A172 (cell line): ENCODE data around the gene PPP1R1C. TPM values are rescaled to one million over a fixed set of nuclear protein-coding genes. Genes with fewer than 3 reads are reported as not detected.

Experiments used
- DNase-seq: peaks from one replicate; pipeline ENCODE4 v3.0.0-alpha.2; 2015; ENCODE audit warnings: low spot score
- total RNA-seq: library from RNA; depleted of rRNA; stranded (reverse); fragments of >200 nt; shearing (Covaris generic); gene quantifications from 2 replicates; pipeline ENCODE4 v1.2.3, GENCODE V29; 2014

The PPP1R1C gene
- total RNA-seq, 1 experiment from 2014 or later = 2.4 TPM

GRCh38 chr2:182064019-182064778, 78.5 kb downstream of the PPP1R1C start:
- no peak for DNase-seq

GRCh38 chr2:182066400-182067087, 80.9 kb downstream of the PPP1R1C start:
- peak; percentile 79 for DNase-seq

- DNase-seq = no peak
These were observed 81.7 kb downstream of the PPP1R1C start for GRCh38 chr2:182067393-182067792.

- peak; percentile 4 for DNase-seq
These were observed 83.2 kb downstream of the PPP1R1C start for GRCh38 chr2:182068811-182069210.

GRCh38 chr2:182069416-182069815, 83.8 kb downstream of the PPP1R1C start:
- DNase-seq = no peak

- no peak for DNase-seq
These were observed 84.3 kb downstream of the PPP1R1C start for GRCh38 chr2:182069908-182070307.

GRCh38 chr2:182070736-182071135, 85.1 kb downstream of the PPP1R1C start:
- no peak for DNase-seq

GRCh38 chr2:182072861-182073260, 87.2 kb downstream of the PPP1R1C start:
- no peak for DNase-seq

GRCh38 chr2:182073613-182074012, 88.0 kb downstream of the PPP1R1C start:
- DNase-seq = no peak

GRCh38 chr2:182077023-182077422, 91.4 kb downstream of the PPP1R1C start:
- DNase-seq = no peak

- peak; percentile 89 for DNase-seq
These were observed 91.9 kb downstream of the PPP1R1C start for GRCh38 chr2:182077448-182078142.

- no peak for DNase-seq
These were observed 93.4 kb downstream of the PPP1R1C start for GRCh38 chr2:182078988-182079602.

- DNase-seq = no peak
These were observed 94.8 kb downstream of the PPP1R1C start for GRCh38 chr2:182080493-182080892.

- no peak for DNase-seq
These were observed 96.1 kb downstream of the PPP1R1C start for GRCh38 chr2:182081602-182082260.

- no peak for DNase-seq
These were observed 103.1 kb downstream of the PPP1R1C start for GRCh38 chr2:182088681-182089320.

- DNase-seq = no peak
These were observed 104.8 kb downstream of the PPP1R1C start for GRCh38 chr2:182090486-182090885.

GRCh38 chr2:182097571-182098164, 112.0 kb downstream of the PPP1R1C start:
- DNase-seq = no peak

GRCh38 chr2:182098648-182099047, 113.0 kb downstream of the PPP1R1C start:
- no peak for DNase-seq

- DNase-seq = peak; percentile 22
These were observed 115.6 kb downstream of the PPP1R1C start for GRCh38 chr2:182101263-182101662.

- no peak for DNase-seq
These were observed 117.9 kb downstream of the PPP1R1C start for GRCh38 chr2:182103526-182103925.

- no peak for DNase-seq
These were observed 124.7 kb downstream of the PPP1R1C start for GRCh38 chr2:182110347-182110746.
